HG03196 (cell line): ENCODE data around the gene SMC5.
"Not testable (repeated sequence)": the region's sequence is repeated elsewhere in the genome, so short reads cannot be mapped to it uniquely, and the experiment has no call there.

Source experiments
- ATAC-seq: cut with Tn5 transposase; IDR thresholded peaks from one replicate; pipeline ENCODE4 v1.9.1; 2021; ENCODE audit not compliant: unreplicated experiment

SMC5 gene

GRCh38 chr9:70262948-70263347, 4.2 kb downstream of the SMC5 start:
- no peak for ATAC-seq

- ATAC-seq: no peak
These were observed 4.6 kb downstream of the SMC5 start for GRCh38 chr9:70263421-70263820.

- ATAC-seq: no peak
These were observed 19.5 kb downstream of the SMC5 start for GRCh38 chr9:70278305-70278704.

- ATAC-seq: no peak
These were observed 25.1 kb downstream of the SMC5 start for GRCh38 chr9:70283848-70284247.

- ATAC-seq: no peak
These were observed 26.5 kb downstream of the SMC5 start for GRCh38 chr9:70285246-70285645.

- no peak for ATAC-seq
These were observed 27.3 kb downstream of the SMC5 start for GRCh38 chr9:70285981-70286598.

- no peak for ATAC-seq
These were observed 31.8 kb downstream of the SMC5 start for GRCh38 chr9:70290626-70291025.

- ATAC-seq: no peak
These were observed 32.7 kb downstream of the SMC5 start for GRCh38 chr9:70291446-70291845.

- ATAC-seq: no peak
These were observed 33.5 kb downstream of the SMC5 start for GRCh38 chr9:70292253-70292652.

- ATAC-seq: no peak
These were observed 34.4 kb downstream of the SMC5 start for GRCh38 chr9:70293214-70293613.

GRCh38 chr9:70297141-70297540, 38.4 kb downstream of the SMC5 start:
- no peak for ATAC-seq

- ATAC-seq: no peak
These were observed 39.5 kb downstream of the SMC5 start for GRCh38 chr9:70298245-70298771.

GRCh38 chr9:70303268-70303667, 44.5 kb downstream of the SMC5 start:
- ATAC-seq: no peak

GRCh38 chr9:70304810-70305209, 46.0 kb downstream of the SMC5 start:
- no peak for ATAC-seq

GRCh38 chr9:70315389-70315788, 56.6 kb downstream of the SMC5 start:
- ATAC-seq: no peak

GRCh38 chr9:70318002-70318401, 59.2 kb downstream of the SMC5 start:
- ATAC-seq: no peak

- no peak for ATAC-seq
These were observed 63.3 kb downstream of the SMC5 start for GRCh38 chr9:70322096-70322495.

GRCh38 chr9:70324963-70325362, 66.2 kb downstream of the SMC5 start:
- ATAC-seq: no peak

- ATAC-seq: not testable (repeated sequence)
These were observed 69.8 kb downstream of the SMC5 start for GRCh38 chr9:70328625-70329024.

GRCh38 chr9:70340572-70340971, 81.8 kb downstream of the SMC5 start:
- ATAC-seq: no peak

GRCh38 chr9:70347046-70347445, 88.3 kb downstream of the SMC5 start:
- no peak for ATAC-seq

- ATAC-seq: no peak
These were observed 93.6 kb downstream of the SMC5 start for GRCh38 chr9:70352356-70352755.

GRCh38 chr9:70352802-70353201, 94.0 kb downstream of the SMC5 start:
- no peak for ATAC-seq
